Fibroblast of lung (primary cell): ENCODE results near the gene KRT82. TPM values are rescaled to one million over a fixed set of nuclear protein-coding genes. Genes with fewer than 3 reads are reported as not detected.

Experiments
- DNase-seq, 2 donors: peaks; one replicate each; pipeline versions ENCODE4 v3.0.0 to v3.0.0-alpha.2; 2010; ENCODE audit warnings: low read depth in 2 of 2
- H2AFZ ChIP-seq: 2 replicates; pipeline ENCODE4 v1.5.1; 2012; ENCODE audit warnings: low read length, control low read depth, inconsistent platforms
- H3K27ac ChIP-seq: 2 replicates; pipeline ENCODE4 v1.5.1; 2011; ENCODE audit warnings: low read length, control low read depth; ENCODE audit not compliant: insufficient read depth
- H3K27me3 ChIP-seq: 2 replicates; pipeline ENCODE4 v1.5.1; 2011; ENCODE audit warnings: mild to moderate bottlenecking, low read length; ENCODE audit not compliant: control insufficient read depth, insufficient read depth
- H3K36me3 ChIP-seq: 2 replicates; pipeline ENCODE4 v1.5.1; 2011; ENCODE audit warnings: low read length; ENCODE audit not compliant: control insufficient read depth, insufficient read depth
- H3K4me1 ChIP-seq: 2 replicates; pipeline ENCODE4 v1.5.1; 2011; ENCODE audit warnings: low read length; ENCODE audit not compliant: control insufficient read depth, insufficient read depth; ENCODE audit errors: extremely low read depth
- H3K4me2 ChIP-seq: 2 replicates; pipeline ENCODE4 v1.5.1; 2011; ENCODE audit warnings: low read length, control low read depth; ENCODE audit not compliant: insufficient read depth; ENCODE audit errors: extremely low read depth
- H3K4me3 ChIP-seq, 4 experiments: fragments of 200-600 bp in 1 of 4; sonication (generic) in 1 of 4; replicated peaks in 1 of 4; 2 replicates each; pipeline ENCODE4 v1.5.1; 2011 to 2016; ENCODE audit warnings: low read length in 4 of 4, low read depth in 3 of 4, mild to moderate bottlenecking in 3 of 4, control low read depth in 2 of 4, inconsistent platforms in 1 of 4, mixed read lengths in 1 of 4; ENCODE audit not compliant: insufficient read depth in 1 of 4; ENCODE audit errors: control extremely low read depth in 1 of 4
- H3K79me2 ChIP-seq: 2 replicates; pipeline ENCODE4 v1.5.1; 2012; ENCODE audit warnings: mild to moderate bottlenecking, low read length, inconsistent platforms; ENCODE audit not compliant: control insufficient read depth, insufficient read depth
- H3K9ac ChIP-seq: 2 replicates; pipeline ENCODE4 v1.5.1; 2011; ENCODE audit warnings: mild to moderate bottlenecking, low read length, control low read depth; ENCODE audit not compliant: insufficient read depth
- H3K9me3 ChIP-seq: 2 replicates; pipeline ENCODE4 v1.5.1; 2012; ENCODE audit warnings: low read depth, low read length; ENCODE audit not compliant: control insufficient read depth, insufficient read depth
- H4K20me1 ChIP-seq: 2 replicates; pipeline ENCODE4 v1.5.1; 2011; ENCODE audit warnings: low read length; ENCODE audit not compliant: control insufficient read depth, insufficient read depth; ENCODE audit errors: extremely low read depth
- CTCF ChIP-seq, 2 donors: IDR thresholded peaks in 1 of 2; conservative IDR thresholded peaks in 1 of 2; 1 replicate in 1 of 2; 2 replicates in 1 of 2; pipeline ENCODE4 v1.5.1; 2011 to 2012; ENCODE audit warnings: low read length in 2 of 2, control low read depth in 1 of 2, inconsistent platforms in 1 of 2, low read depth in 1 of 2, mild to moderate bottlenecking in 1 of 2
- EZH2 ChIP-seq: IDR thresholded peaks from 2 replicates; pipeline ENCODE4 v1.5.1; 2012; ENCODE audit warnings: low read length, control low read depth, mild to moderate bottlenecking; ENCODE audit errors: missing control alignments
- polyA plus RNA-seq, 2 donors: library from polyadenylated mRNA; depleted of rRNA in 1 of 2; stranded (reverse) in 1 of 2; unstranded in 1 of 2; fragments of >200 nt; gene quantifications; 2 replicates each; pipeline ENCODE4 v1.2.1, GENCODE V29; 2011 to 2012; ENCODE audit warnings: missing spikeins in 1 of 2
- total RNA-seq: library from RNA; depleted of rRNA; stranded (reverse); fragments of >200 nt; gene quantifications from 2 replicates; pipeline ENCODE4 v1.2.1, GENCODE V29; 2014

Gene KRT82
- total and polyA plus RNA-seq, 2 donors (not counting 1 experiment from before 2014, with no cell fraction given), result not detected

- Histone ChIP-seq H3K27me3 (peaks cover 23% of the 10 kb centered on the region), H3K36me3 (no peaks in the 10 kb centered on the region), H2AFZ (no peak overlapping the region), H3K4me2 (no peak overlapping the region), H3K27ac (no peak overlapping the region), H4K20me1 (no peaks in the 10 kb centered on the region), H3K4me1 (no peaks in the 10 kb centered on the region), H3K4me3 (no peak overlapping the region), H3K9ac (no peak overlapping the region), H3K9me3 (no peaks in the 10 kb centered on the region), H3K79me2 (no peaks in the 10 kb centered on the region)
- no peak for DNase-seq
- TF ChIP-seq EZH2, result no peak
- TF ChIP-seq CTCF (conservative IDR thresholded peaks at IDR 0.05 in 1 of 2, IDR thresholded peaks at IDR 0.05 in 1 of 2; ENCODE audit: low read depth in 1 of 2, low read length in 2 of 2), result no peak
Observed at GRCh38 chr12:52344111-52344510, 62.0 kb downstream of the KRT82 start.

Other genes with a start within 250 kb of the KRT82 start
- under 0.01 and 0.17 TPM in 2 replicates for gene KRT80, start 214.3 kb downstream of the KRT82 start, total RNA-seq
- gene KRT80, start 214.3 kb downstream of the KRT82 start, polyA plus RNA-seq, result 0.90 and 1.0 TPM in 2 replicates
- gene KRT7, start 173.1 kb downstream of the KRT82 start, total RNA-seq, result 3.1 and 3.5 TPM in 2 replicates
- gene KRT7, start 173.1 kb downstream of the KRT82 start, polyA plus RNA-seq, result 3.1 and 8.6 TPM in 2 replicates
- gene KRT86, start 131.7 kb downstream of the KRT82 start, total RNA-seq, result 0.17 TPM in 1 of 2 replicates, not detected in the other
- 0.02 TPM in 1 of 2 replicates, not detected in the other for gene KRT86, start 131.7 kb downstream of the KRT82 start, polyA plus RNA-seq
- not detected in 2 replicates for gene KRT81, start 114.8 kb downstream of the KRT82 start, total RNA-seq
- gene KRT81, start 114.8 kb downstream of the KRT82 start, polyA plus RNA-seq, result not detected in 2 replicates
- not detected in 2 replicates for gene KRT83, start 84.9 kb downstream of the KRT82 start, total RNA-seq
- gene KRT83, start 84.9 kb downstream of the KRT82 start, polyA plus RNA-seq, result not detected in 2 replicates
- not detected in 2 replicates for gene KRT85, start 38.9 kb downstream of the KRT82 start, total RNA-seq
- gene KRT85, start 38.9 kb downstream of the KRT82 start, polyA plus RNA-seq, result not detected in 2 replicates
- not detected in 2 replicates for gene KRT84, start 20.7 kb downstream of the KRT82 start, total RNA-seq
- gene KRT84, start 20.7 kb downstream of the KRT82 start, polyA plus RNA-seq, result not detected in 2 replicates
- gene KRT75, start 28.0 kb upstream of the KRT82 start, total RNA-seq, result not detected in 2 replicates
- gene KRT75, start 28.0 kb upstream of the KRT82 start, polyA plus RNA-seq, result not detected in 2 replicates
- gene KRT6B, start 45.8 kb upstream of the KRT82 start, total RNA-seq, result not detected in 2 replicates
- 0.05 and 0.07 TPM in 2 replicates for gene KRT6B, start 45.8 kb upstream of the KRT82 start, polyA plus RNA-seq
- not detected in 2 replicates for gene KRT6C, start 67.5 kb upstream of the KRT82 start, total RNA-seq
- not detected in 2 replicates for gene KRT6C, start 67.5 kb upstream of the KRT82 start, polyA plus RNA-seq
- not detected in 2 replicates for gene KRT6A, start 86.9 kb upstream of the KRT82 start, total RNA-seq
- 0.32 and 41.1 TPM in 2 replicates for gene KRT6A, start 86.9 kb upstream of the KRT82 start, polyA plus RNA-seq
- gene KRT5, start 114.1 kb upstream of the KRT82 start, total RNA-seq, result not detected in 2 replicates
- 0.81 and 0.82 TPM in 2 replicates for gene KRT5, start 114.1 kb upstream of the KRT82 start, polyA plus RNA-seq
- gene KRT71, start 146.8 kb upstream of the KRT82 start, total RNA-seq, result not detected in 2 replicates
- gene KRT71, start 146.8 kb upstream of the KRT82 start, polyA plus RNA-seq, result not detected in 2 replicates
- not detected in 2 replicates for gene KRT74, start 167.5 kb upstream of the KRT82 start, total RNA-seq
- gene KRT74, start 167.5 kb upstream of the KRT82 start, polyA plus RNA-seq, result not detected in 2 replicates
- gene KRT72, start 195.1 kb upstream of the KRT82 start, total RNA-seq, result not detected in 2 replicates
- not detected in 2 replicates for gene KRT72, start 195.1 kb upstream of the KRT82 start, polyA plus RNA-seq
- not detected in 2 replicates for gene KRT73, start 212.2 kb upstream of the KRT82 start, total RNA-seq
- gene KRT73, start 212.2 kb upstream of the KRT82 start, polyA plus RNA-seq, result not detected in 2 replicates
- not detected in 2 replicates for gene KRT2, start 245.9 kb upstream of the KRT82 start, total RNA-seq
- gene KRT2, start 245.9 kb upstream of the KRT82 start, polyA plus RNA-seq, result not detected in 2 replicates